Measurements from ENCODE around the gene C1QTNF2. TPM values are rescaled to one million over a fixed set of nuclear protein-coding genes. Genes with fewer than 3 reads are reported as not detected.
A peak's percentile ranks its signal among the peaks of the same experiment; 100 is the strongest.

Gene C1QTNF2
- total and polyA plus RNA-seq, 2 of the 8 experiments (the other 6 are each of a cell fraction or from before 2014, with no cell fraction given), result 1.0 to 2.0 TPM

DNA sequence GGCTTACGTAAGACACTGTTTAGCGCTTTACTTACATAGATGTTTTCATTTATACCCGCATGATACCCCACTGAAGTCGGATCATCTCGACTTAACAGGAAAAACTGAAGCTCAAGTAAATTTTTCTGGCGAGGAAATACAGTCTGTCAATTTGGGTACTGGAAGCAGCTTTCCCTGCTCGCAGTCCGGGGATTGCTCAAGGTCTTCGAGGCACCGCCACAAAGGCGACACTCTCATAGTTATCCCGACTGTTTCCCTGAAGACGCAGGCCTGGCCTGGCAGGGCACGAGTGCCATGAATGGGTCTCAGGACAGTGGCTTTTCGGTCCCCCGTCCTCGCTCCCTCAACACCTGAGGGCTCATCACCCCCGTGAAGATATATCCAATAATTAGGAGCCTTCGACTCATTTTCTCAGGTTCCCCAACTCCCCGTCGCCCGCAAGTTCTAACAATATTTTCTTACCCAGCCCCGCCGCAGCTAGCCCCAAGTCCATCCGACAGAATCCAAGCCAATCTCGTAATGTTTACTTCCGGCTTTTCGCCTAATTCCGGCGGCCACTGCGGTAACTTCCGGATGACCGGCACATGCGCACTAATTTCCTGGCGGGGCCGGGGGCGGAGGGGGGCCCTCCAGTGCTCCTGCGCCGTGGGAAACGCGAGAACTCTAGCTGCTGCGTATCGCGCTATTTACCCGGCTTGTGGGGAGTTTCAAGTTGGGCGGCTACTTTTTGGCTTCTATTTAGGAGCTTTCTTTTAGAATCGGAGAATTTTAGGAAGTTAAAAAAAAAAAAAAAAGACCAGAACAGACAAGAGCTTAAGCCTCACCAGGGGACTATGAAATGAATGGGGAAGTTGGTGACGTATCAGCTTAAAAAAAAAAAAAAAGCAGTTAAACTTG, 48.4 kb upstream of the C1QTNF2 start, which contains the start of gene SLU7 (continued):
- TF ChIP-seq KDM4A (IDR thresholded peaks at IDR 0.05; ENCODE audit: low read depth, low read length, severe bottlenecking), result no peak
- no peak for TF ChIP-seq E2F6 (IDR thresholded peaks at IDR 0.05)
- TF ChIP-seq BACH1 (IDR thresholded peaks at IDR 0.05; ENCODE audit: low read length), result 0 out of 2 replicates have a peak, but pooled peaks have one; percentile 15
- TF ChIP-seq, protein P1, sequence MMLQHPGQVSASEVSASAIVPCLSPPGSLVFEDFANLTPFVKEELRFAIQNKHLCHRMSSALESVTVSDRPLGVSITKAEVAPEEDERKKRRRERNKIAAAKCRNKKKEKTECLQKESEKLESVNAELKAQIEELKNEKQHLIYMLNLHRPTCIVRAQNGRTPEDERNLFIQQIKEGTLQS (IDR thresholded peaks at IDR 0.05; ENCODE audit: insufficient read depth, low read depth, low read length), result no peak
- TF ChIP-seq MAFK (IDR thresholded peaks at IDR 0.05; ENCODE audit: low read depth, low read length), result no peak
- peak; percentile 96 for TF ChIP-seq CHD2 (IDR thresholded peaks at IDR 0.05; ENCODE audit: low read length)
- TF ChIP-seq SP4 (IDR thresholded peaks at IDR 0.05; ENCODE audit: low read length), result no peak
- peak; percentile 83 for TF ChIP-seq TBP (IDR thresholded peaks at IDR 0.05; ENCODE audit: low read depth, low read length)
- TF ChIP-seq BCL11A (IDR thresholded peaks at IDR 0.05; ENCODE audit: low read depth in 2 of 2, low read length in 2 of 2), result no peak
